HG03439 (cell line): ENCODE results near the gene TMEM238L.

Experiments
- ATAC-seq: cut with Tn5 transposase; IDR thresholded peaks from one replicate; pipeline ENCODE4 v1.9.1; 2021; ENCODE audit warnings: mild to moderate bottlenecking, moderate library complexity; ENCODE audit not compliant: unreplicated experiment

Gene TMEM238L

GRCh38 chr17:10776381-10776780 is 27.5 kb downstream of the TMEM238L start:
- ATAC-seq, result no peak

- no peak for ATAC-seq
Observed at GRCh38 chr17:10775740-10776356, 28.1 kb downstream of the TMEM238L start.

GRCh38 chr17:10775058-10775457 is 28.8 kb downstream of the TMEM238L start:
- no peak for ATAC-seq

GRCh38 chr17:10773391-10773790 is 30.5 kb downstream of the TMEM238L start:
- no peak for ATAC-seq

GRCh38 chr17:10772425-10773380 is 31.2 kb downstream of the TMEM238L start:
- ATAC-seq, result no peak

- no peak for ATAC-seq
Observed at GRCh38 chr17:10771148-10771547, 32.8 kb downstream of the TMEM238L start.

GRCh38 chr17:10769840-10770239 is 34.1 kb downstream of the TMEM238L start:
- ATAC-seq, result no peak

- no peak for ATAC-seq
Observed at GRCh38 chr17:10768750-10769251, 35.1 kb downstream of the TMEM238L start.

- no peak for ATAC-seq
Observed at GRCh38 chr17:10767232-10767631, 36.7 kb downstream of the TMEM238L start.

GRCh38 chr17:10762037-10762436 is 41.9 kb downstream of the TMEM238L start:
- no peak for ATAC-seq

GRCh38 chr17:10761281-10761680 is 42.6 kb downstream of the TMEM238L start:
- no peak for ATAC-seq

GRCh38 chr17:10758062-10758461 is 45.8 kb downstream of the TMEM238L start:
- ATAC-seq, result no peak

- no peak for ATAC-seq
Observed at GRCh38 chr17:10757647-10758046, 46.3 kb downstream of the TMEM238L start.

- no peak for ATAC-seq
Observed at GRCh38 chr17:10757067-10757466, 46.8 kb downstream of the TMEM238L start.

GRCh38 chr17:10756619-10757018 is 47.3 kb downstream of the TMEM238L start:
- ATAC-seq, result no peak

- ATAC-seq, result no peak
Observed at GRCh38 chr17:10756185-10756584, 47.7 kb downstream of the TMEM238L start.

GRCh38 chr17:10755592-10756127 is 48.2 kb downstream of the TMEM238L start:
- ATAC-seq, result no peak

- no peak for ATAC-seq
Observed at GRCh38 chr17:10754861-10755591, 48.9 kb downstream of the TMEM238L start.

GRCh38 chr17:10754109-10754508 is 49.8 kb downstream of the TMEM238L start:
- no peak for ATAC-seq

GRCh38 chr17:10752696-10753095 is 51.2 kb downstream of the TMEM238L start:
- no peak for ATAC-seq

- ATAC-seq, result no peak
Observed at GRCh38 chr17:10751563-10751962, 52.3 kb downstream of the TMEM238L start.
